ENCODE data around the gene ZNF764.
"Not testable (repeated sequence)": the region's sequence is repeated elsewhere in the genome, so short reads cannot be mapped to it uniquely, and the experiment has no call there.

Gene ZNF764

GRCh38 chr16:30527635-30528178 lies 30.5 kb downstream of the ZNF764 start:
- ATAC-seq = no peak

GRCh38 chr16:30526823-30527634 lies 31.1 kb downstream of the ZNF764 start:
- DNase-seq (peak; percentile 98), ATAC-seq (peak; percentile 91)

More at GRCh38 chr16:30527635-30528178, 30.5 kb downstream of the ZNF764 start:
- no peak for DNase-seq

DNA sequence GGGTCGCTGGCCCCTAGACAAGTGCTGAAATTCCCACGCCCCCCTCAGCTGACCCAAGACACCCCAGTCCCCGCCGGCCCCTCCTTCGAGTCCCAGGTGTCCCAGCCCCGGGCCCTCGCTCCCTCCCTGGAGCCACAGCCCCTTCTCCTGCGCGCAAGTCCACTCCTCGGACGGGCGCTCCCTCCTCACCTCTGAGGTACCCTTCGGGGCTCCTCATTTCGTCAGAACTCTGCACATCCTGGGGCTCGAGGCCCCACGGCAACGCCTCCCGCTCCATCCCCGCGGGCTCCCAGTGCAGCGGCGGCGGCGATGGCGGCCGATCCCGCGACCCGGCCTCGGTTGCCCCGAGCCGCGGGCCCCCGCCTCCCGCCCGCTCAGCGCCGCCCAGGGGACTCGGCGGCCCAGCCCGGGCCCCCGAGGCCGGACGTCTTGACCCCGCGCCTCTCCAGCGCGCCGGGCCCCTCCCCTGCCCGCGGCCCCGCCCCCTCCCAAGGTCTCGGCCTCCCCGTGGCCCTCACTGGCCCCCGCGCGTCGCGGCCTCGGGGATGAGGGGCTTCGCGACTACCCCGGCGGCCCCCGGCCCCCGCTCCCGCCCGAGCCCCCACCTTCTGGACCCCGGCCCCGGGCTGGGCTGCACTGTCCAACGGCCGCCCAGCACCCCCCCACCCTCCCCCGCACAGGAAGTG lies 31.9 kb downstream of the ZNF764 start, which contains the start of gene ZNF768:
TSS of gene ZNF768 (minus strand) at position 430 of the 686 bp plus-strand sequence. CDS start at position 277, 153 bp downstream.
- peak; percentile 61 for DNase-seq
- peak; percentile 3 for ATAC-seq

DNA sequence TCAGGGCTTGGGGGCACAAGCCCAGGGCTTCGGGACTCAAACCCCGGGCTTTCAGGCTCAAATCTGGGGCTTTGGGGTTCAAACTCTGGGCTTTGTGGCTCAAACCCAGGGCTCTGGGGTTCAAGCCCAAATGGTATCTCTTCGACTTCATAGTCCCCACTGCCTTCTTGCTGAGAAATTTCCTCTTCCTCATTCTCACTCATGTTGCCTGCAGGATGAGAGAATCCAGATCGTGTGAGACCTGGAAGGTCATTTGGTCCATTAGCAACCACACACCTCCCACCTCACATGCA lies 32.4 kb downstream of the ZNF764 start:
- DNase-seq = no peak
- ATAC-seq = no peak

DNA sequence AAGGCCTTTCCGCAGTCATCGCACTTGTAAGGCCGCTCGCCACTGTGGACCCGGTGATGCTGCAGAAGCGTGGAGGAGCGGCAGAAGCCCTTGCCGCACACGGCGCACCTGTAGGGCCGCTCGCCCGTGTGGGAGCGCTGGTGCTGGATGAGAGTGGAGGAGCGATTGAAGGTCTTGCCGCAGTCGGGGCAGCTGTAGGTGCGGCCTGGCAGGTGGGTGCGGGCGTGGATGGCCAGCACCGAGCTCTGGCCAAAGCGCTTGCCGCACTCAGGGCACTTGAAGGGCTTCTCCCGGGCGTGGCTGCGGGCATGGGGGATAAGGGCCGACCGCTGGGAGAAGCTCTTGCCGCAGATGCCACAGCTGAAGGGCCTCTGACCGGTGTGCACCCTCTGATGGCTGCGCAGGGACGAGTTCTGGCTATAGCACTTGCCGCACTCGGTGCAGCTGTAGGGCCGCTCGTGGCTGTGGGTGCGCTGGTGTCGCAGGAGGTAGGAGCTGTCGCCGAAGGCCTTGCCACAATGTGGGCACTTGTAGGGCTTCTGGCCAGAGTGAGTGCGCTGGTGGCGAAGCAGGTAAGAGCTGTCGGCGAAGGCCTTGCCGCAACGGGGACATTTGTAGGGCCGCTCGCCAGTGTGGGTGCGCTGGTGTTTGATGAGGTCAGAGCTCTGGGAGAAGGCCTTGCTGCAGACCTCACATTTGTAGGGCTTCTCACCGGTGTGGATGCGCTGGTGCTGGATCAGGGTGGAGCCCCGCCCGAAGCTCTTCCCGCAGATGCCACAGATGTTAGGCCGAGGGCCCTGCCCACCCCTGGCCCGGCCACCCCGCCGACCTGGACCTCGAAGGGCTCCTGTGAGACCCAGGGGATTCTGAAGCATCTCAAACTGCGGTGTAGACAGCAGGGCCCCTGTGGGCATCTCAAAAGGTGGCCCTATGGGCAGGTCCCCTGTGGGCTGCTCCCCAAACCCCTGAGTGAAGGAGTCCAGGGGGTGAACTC lies 33.3 kb downstream of the ZNF764 start:
- DNase-seq = no peak

GRCh38 chr16:30523768-30524574 lies 34.2 kb downstream of the ZNF764 start:
- no peak for DNase-seq
- ATAC-seq = no peak

More for the DNA sequence above, 33.3 kb downstream of the ZNF764 start:
- no peak for ATAC-seq

DNA sequence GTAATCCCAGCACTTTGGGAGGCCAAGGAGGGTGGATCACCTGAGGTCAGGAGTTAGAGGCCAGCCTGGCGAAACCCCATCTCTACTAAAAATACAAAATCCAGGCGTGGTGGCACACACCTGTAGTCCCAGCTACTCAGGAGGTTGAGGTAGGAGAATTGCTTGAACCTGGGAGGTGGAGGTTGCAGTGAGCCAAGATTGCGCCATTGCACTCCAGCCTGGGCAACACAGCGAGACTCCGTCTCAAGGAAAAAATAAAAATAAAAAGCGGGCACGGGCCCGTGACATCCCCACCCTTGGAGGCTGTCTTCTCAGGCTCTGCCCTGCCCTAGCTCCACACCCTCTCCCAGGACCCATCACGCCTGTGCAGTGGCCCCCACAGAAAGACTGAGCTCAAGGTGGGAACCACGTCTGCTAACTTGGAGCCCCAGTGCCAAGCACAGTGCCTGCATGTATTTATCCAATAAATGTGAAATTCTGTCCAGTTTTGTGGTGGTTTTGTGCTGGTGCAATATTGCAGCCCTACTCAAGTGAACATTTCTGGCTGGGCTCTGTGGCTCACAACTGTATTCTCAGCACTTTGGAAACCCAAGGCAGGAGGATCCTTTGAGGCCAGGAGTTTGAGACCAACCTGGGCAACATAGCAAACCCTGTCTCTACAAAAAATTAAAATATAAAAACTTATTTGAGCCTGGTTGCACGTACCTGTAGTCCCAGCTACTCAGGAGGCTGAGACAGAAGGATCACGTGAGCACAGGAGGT lies 35.3 kb downstream of the ZNF764 start:
- not testable (repeated sequence) for ATAC-seq, DNase-seq

- ATAC-seq = no peak
- no peak for DNase-seq
Observed at GRCh38 chr16:30521873-30522641, 36.1 kb downstream of the ZNF764 start.

- no peak for DNase-seq
- ATAC-seq = no peak
Observed at GRCh38 chr16:30521476-30521872, 36.7 kb downstream of the ZNF764 start.

DNA sequence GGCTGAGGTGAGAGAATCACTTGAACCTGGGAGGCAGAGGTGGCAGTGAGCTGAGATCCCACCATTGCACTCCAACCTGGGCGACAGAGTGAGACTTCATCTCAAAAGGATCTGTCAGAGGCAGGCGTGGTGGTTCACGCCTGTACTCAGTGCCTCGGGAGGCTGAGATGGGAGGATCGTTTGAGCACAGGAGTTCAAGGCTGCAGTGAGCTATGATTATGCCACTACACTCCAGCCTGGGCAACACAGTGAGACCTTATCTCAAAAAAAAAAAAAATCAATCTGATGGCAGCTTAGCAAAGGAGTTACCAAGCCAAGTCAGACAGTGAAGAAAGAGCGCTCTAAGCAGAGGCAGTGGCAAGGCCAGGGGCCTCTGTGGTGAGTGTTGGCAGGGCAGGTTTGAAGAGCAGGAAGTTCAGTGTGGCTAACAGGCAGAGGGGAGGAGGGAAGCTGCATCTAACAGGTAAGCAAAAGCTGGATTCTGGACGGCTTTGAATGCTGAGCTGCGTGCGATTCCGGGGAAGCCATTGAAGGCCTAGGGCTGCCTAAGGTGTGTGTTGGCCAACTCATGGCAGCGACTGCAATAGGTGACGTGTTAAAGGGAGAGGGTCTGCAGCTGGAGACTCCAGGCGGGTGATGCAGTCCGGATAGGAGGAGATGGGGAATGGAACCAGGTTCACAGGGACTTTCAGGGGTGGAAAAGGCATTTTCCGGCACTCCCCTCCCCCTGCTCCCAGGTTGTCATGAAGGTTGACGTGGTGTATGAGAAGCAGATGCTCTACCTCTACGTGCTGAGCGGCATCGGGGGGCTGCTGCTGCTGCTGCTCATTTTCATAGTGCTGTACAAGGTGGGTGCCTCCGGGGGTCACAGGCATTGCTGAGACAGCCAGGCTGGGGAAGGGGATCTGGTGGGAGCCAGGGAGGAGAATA lies 38.8 kb downstream of the ZNF764 start:
- DNase-seq = no peak
- ATAC-seq = no peak

GRCh38 chr16:30518552-30518951 lies 39.6 kb downstream of the ZNF764 start:
- ATAC-seq (no peak), DNase-seq (no peak)

GRCh38 chr16:30515275-30515674 lies 42.9 kb downstream of the ZNF764 start:
- DNase-seq (no peak), ATAC-seq (no peak)

GRCh38 chr16:30511509-30511908 lies 46.7 kb downstream of the ZNF764 start:
- ATAC-seq (no peak), DNase-seq (no peak)

GRCh38 chr16:30510376-30510938 lies 47.7 kb downstream of the ZNF764 start:
- DNase-seq = no peak
- ATAC-seq = no peak

DNA sequence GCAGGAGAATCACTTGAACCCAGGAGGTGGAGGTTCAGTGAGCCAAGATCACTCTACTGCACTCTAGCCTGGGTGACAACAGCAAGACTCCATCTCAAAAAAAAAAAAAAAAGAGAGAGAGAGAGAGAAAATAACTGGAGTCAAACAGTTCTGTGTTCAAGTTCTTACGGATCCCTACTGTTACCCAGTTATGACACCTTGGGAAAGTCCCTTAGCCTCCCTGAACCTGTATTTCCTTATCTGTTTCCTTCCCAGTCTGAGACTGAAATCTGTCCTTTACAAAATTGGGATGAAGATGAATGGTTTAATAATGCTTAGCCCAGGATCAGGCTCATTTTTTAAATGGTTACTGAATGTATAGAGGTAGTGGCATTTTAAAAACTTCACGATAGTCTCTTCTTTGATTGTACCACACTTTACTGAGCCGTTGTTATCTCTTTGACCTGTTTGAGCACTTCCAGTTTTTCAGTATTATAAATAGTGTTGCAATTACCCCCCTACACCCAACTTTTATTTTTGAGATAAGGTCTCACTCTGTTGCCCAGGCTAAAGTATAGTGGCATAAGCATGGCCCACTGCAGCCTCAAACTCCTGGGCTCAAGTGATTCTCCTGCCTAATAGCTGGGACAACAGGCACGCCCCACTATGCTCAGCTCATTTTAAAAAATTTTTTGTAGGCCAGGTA lies 49.0 kb downstream of the ZNF764 start:
- DNase-seq (no peak), ATAC-seq (no peak)

Data from stimulated activated naive CD8-positive, alpha-beta T cell treated with anti-CD3 and anti-CD28 coated beads, Interleukin-15, Interleukin-2, amounts not matched to agents 100 U/mL and 50 U/mL, for 24 hours (primary cell).